Measurements from ENCODE around the gene BICD1. TPM values are rescaled to one million over a fixed set of nuclear protein-coding genes. Genes with fewer than 3 reads are reported as not detected.

The BICD1 gene
- total and polyA plus RNA-seq, 2 of the 13 experiments (the other 11 are each of a cell fraction or from before 2014, with no cell fraction given), result 4.5 to 5.2 TPM

GRCh38 chr12:32135967-32136366, 29.3 kb downstream of the BICD1 start (continued):
- TF ChIP-seq, protein P1, sequence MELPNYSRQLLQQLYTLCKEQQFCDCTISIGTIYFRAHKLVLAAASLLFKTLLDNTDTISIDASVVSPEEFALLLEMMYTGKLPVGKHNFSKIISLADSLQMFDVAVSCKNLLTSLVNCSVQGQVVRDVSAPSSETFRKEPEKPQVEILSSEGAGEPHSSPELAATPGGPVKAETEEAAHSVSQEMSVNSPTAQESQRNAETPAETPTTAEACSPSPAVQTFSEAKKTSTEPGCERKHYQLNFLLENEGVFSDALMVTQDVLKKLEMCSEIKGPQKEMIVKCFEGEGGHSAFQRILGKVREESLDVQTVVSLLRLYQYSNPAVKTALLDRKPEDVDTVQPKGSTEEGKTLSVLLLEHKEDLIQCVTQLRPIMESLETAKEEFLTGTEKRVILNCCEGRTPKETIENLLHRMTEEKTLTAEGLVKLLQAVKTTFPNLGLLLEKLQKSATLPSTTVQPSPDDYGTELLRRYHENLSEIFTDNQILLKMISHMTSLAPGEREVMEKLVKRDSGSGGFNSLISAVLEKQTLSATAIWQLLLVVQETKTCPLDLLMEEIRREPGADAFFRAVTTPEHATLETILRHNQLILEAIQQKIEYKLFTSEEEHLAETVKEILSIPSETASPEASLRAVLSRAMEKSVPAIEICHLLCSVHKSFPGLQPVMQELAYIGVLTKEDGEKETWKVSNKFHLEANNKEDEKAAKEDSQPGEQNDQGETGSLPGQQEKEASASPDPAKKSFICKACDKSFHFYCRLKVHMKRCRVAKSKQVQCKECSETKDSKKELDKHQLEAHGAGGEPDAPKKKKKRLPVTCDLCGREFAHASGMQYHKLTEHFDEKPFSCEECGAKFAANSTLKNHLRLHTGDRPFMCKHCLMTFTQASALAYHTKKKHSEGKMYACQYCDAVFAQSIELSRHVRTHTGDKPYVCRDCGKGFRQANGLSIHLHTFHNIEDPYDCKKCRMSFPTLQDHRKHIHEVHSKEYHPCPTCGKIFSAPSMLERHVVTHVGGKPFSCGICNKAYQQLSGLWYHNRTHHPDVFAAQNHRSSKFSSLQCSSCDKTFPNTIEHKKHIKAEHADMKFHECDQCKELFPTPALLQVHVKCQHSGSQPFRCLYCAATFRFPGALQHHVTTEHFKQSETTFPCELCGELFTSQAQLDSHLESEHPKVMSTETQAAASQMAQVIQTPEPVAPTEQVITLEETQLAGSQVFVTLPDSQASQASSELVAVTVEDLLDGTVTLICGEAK (IDR thresholded peaks at IDR 0.05), result no peak
- TF ChIP-seq, protein P1 (CRISPR knock-in tag; IDR thresholded peaks at IDR 0.05), result no peak
- TF ChIP-seq, protein P2, sequence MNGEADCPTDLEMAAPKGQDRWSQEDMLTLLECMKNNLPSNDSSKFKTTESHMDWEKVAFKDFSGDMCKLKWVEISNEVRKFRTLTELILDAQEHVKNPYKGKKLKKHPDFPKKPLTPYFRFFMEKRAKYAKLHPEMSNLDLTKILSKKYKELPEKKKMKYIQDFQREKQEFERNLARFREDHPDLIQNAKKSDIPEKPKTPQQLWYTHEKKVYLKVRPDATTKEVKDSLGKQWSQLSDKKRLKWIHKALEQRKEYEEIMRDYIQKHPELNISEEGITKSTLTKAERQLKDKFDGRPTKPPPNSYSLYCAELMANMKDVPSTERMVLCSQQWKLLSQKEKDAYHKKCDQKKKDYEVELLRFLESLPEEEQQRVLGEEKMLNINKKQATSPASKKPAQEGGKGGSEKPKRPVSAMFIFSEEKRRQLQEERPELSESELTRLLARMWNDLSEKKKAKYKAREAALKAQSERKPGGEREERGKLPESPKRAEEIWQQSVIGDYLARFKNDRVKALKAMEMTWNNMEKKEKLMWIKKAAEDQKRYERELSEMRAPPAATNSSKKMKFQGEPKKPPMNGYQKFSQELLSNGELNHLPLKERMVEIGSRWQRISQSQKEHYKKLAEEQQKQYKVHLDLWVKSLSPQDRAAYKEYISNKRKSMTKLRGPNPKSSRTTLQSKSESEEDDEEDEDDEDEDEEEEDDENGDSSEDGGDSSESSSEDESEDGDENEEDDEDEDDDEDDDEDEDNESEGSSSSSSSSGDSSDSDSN (CRISPR knock-in tag; IDR thresholded peaks at IDR 0.05), result no peak
- TF ChIP-seq NFKB2 (CRISPR knock-in tag; IDR thresholded peaks at IDR 0.05; ENCODE audit: borderline replicate concordance), result no peak
- TF ChIP-seq SALL1 (CRISPR knock-in tag; IDR thresholded peaks at IDR 0.05), result peak; percentile 24; the same call in 1 of the 2 replicates
- no peak for TF ChIP-seq SSRP1 (CRISPR knock-in tag; IDR thresholded peaks at IDR 0.05)
- TF ChIP-seq MEIS1 (CRISPR knock-in tag; IDR thresholded peaks at IDR 0.05; ENCODE audit: borderline replicate concordance), result no peak
- TF ChIP-seq ZNF207 (IDR thresholded peaks at IDR 0.05; ENCODE audit: borderline replicate concordance), result no peak
- TF ChIP-seq ZNF775 (CRISPR knock-in tag; IDR thresholded peaks at IDR 0.05; ENCODE audit: borderline replicate concordance), result no peak
- no peak for TF ChIP-seq MNT (IDR thresholded peaks at IDR 0.05)
- no peak for TF ChIP-seq ZBTB7B (CRISPR knock-in tag; IDR thresholded peaks at IDR 0.05)
- TF ChIP-seq ZNF747 (CRISPR knock-in tag; IDR thresholded peaks at IDR 0.05; ENCODE audit: borderline replicate concordance), result no peak
- TF ChIP-seq ZNF558 (CRISPR knock-in tag; IDR thresholded peaks at IDR 0.05; ENCODE audit: borderline replicate concordance), result no peak
- peak; percentile 70; the same call in 1 of the 2 replicates for TF ChIP-seq NCOR1 (IDR thresholded peaks at IDR 0.05; ENCODE audit: borderline replicate concordance, low read length)
- no peak for TF ChIP-seq SIX1 (CRISPR knock-in tag; IDR thresholded peaks at IDR 0.05; ENCODE audit: borderline replicate concordance)
- no peak for TF ChIP-seq CAMTA2 (CRISPR knock-in tag; IDR thresholded peaks at IDR 0.05; ENCODE audit: borderline replicate concordance)
- TF ChIP-seq ZNF430 (CRISPR knock-in tag; IDR thresholded peaks at IDR 0.05), result no peak
- no peak for TF ChIP-seq TSC22D2 (CRISPR knock-in tag; IDR thresholded peaks at IDR 0.05; ENCODE audit: borderline replicate concordance)
- TF ChIP-seq HES4 (CRISPR knock-in tag; IDR thresholded peaks at IDR 0.05; ENCODE audit: borderline replicate concordance), result no peak

Measured in HepG2 (cell line).